ENCODE data around the gene KCNJ14.

KCNJ14 gene

GRCh38 chr19:48419158-48419920 is 36.0 kb upstream of the KCNJ14 start:
- no peak for TF ChIP-seq CTCF (IDR thresholded peaks at IDR 0.05; ENCODE audit: low read depth, low read length)
- no peak for DNase-seq (ENCODE audit: extremely low read depth, low read depth)

DNA sequence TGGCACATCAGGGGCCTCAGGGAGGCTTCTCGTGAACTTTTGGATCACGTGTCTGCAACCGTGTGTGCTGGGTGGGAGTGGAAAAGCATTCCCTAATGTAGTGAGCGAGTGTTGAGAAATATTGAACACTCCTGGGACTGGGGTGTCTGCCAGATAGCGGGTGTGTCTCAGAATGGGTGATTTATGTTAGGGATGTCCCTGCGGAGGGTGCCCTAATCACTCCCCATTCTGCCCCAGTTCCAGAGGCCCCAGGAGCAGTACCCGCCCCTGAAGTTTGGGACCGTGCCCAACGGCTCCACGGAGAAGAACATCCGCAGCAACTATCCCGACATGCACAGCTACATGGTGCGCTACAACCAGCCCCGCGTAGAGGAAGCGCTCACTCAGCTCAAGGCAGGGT is 33.8 kb upstream of the KCNJ14 start:
- no peak for TF ChIP-seq CTCF (IDR thresholded peaks at IDR 0.05; ENCODE audit: low read depth, low read length)
- DNase-seq (ENCODE audit: extremely low read depth, low read depth) = no peak

- no peak for DNase-seq (ENCODE audit: extremely low read depth, low read depth)
- no peak for TF ChIP-seq CTCF (IDR thresholded peaks at IDR 0.05; ENCODE audit: low read depth, low read length)
Observed at GRCh38 chr19:48424694-48425219, 30.6 kb upstream of the KCNJ14 start.

DNA sequence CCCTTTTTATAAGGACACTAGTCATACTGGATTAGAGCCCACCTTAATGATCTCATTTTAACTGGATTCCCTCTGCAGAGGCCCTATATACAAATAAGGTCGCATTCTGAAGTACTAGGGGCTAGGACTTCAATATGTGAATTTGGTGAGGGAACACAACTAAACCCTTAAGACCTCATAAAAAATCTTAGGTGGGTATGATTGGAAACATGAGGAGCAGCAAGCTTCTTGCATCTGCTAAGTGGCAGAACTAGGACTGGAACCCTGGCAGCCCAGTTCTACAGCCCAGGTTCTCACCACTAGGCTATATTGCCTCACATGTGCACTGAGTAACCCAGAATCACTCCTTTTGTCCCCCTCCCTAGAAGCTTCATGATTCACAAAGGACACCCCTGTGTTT is 26.7 kb upstream of the KCNJ14 start:
- no peak for DNase-seq (ENCODE audit: extremely low read depth, low read depth)
- no peak for TF ChIP-seq CTCF (IDR thresholded peaks at IDR 0.05; ENCODE audit: low read depth, low read length)

- no peak for DNase-seq (ENCODE audit: extremely low read depth, low read depth)
- TF ChIP-seq CTCF (IDR thresholded peaks at IDR 0.05; ENCODE audit: low read depth, low read length) = no peak
Observed at GRCh38 chr19:48433337-48433736, 22.0 kb upstream of the KCNJ14 start.

DNA sequence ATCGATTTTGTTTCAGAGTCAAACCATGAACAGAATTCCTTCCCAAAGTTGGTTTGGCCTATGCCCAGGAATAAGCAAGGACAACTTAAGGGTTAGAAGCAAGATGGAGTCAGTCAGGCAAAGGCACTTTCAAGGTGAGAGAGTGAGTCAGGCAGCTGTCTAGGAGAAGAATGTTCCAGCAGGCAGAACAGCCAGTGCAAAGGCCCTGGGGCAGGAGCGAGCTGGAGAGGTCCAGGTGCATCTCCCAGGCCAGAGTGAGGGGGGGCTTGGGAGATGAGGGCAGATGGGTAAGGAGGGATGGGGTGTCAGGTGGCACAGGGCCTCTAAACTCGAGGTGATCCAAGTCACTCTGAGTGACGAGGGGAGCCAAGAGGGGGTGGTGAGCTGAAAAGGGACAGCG is 18.8 kb upstream of the KCNJ14 start:
- no peak for TF ChIP-seq CTCF (IDR thresholded peaks at IDR 0.05; ENCODE audit: low read depth, low read length)
- DNase-seq (ENCODE audit: extremely low read depth, low read depth) = no peak

DNA sequence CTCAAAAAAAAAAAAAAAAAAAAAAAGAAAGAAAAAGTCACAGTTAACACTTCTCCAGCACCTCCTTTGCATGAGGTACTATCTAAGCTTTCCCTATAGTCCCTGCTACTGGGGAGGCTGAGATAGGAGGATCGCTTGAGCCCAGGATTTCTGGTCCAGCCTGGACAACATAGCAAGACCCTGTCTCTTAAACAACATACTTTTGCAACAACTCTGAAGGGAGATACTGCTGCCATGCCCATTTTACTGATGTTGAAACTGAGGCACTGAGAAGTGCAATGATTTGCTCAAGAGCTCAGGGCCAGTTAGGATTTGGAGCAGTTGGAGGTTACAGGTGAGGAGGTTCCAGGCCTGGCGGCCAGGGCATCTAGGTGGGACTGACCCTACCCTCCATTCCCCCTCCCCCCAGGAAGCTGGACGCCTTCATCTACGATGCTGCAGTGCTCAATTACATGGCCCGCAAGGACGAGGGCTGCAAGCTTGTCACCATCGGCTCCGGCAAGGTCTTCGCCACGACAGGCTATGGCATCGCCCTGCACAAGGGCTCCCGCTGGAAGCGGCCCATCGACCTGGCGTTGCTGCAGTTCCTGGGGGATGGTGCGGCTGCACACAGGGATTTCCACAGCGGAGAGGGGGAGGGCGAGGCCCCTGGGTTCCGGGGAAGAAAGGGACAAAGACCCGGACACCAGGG is 13.9 kb upstream of the KCNJ14 start:
- no peak for DNase-seq (ENCODE audit: extremely low read depth, low read depth)
- TF ChIP-seq CTCF (IDR thresholded peaks at IDR 0.05; ENCODE audit: low read depth, low read length) = no peak
